HG03520 (cell line): ENCODE measurements around the gene OR7G3.

ENCODE experiments used
- ATAC-seq: cut with Tn5 transposase; IDR thresholded peaks from one replicate; pipeline ENCODE4 v1.9.1; 2021; ENCODE audit warnings: mild to moderate bottlenecking, moderate library complexity; ENCODE audit not compliant: unreplicated experiment

OR7G3 gene

DNA sequence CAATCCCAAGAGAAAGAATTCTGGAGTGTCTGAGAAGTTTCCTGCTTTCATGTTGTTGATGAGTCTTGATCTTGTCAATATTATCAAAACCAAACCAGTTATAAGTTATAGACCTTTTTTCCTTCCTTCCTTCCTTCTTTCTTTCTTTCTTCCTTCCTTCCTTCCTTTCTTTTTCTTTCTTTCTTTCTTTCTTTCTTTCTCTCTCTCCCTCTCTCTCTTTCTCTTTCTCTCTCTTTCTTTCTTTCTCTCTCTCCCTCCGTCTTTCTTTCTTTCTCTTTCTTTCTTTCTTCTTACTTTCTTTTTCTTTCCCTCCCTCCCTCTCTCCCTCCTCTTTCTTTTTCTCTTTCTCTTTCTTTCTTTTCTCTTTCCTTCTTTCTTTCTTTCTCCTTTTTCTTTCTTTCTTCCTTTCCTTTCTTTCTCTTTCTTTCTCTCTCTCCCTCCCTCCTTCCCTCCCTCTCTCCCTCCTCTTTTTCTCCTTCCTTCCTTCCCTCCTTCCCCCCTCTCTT lies at the start of gene OR7G3:
OR7G3 (minus strand) TSS at position 51 of the 506 bp plus-strand sequence; CDS start at position 51, 0 bp downstream.
- ATAC-seq: no peak

DNA sequence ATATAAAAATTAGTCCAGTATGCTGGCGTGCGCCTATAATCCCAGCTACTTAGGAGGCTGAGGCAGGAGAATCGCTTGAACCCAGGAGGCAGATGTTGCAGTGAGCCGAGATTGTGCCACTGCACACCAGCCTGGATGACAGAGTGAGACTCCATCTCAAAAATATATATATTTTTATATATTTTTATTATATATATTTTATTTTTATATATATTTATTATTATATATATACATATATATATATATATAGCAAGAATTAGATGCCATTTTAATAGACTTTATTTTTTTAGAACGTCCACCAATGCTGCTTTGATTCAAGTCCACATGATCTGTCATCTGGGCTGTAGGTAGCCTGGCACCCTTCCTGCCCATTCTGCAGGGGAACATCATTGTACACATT lies 48.6 kb upstream of the OR7G3 start:
- ATAC-seq: no peak

DNA sequence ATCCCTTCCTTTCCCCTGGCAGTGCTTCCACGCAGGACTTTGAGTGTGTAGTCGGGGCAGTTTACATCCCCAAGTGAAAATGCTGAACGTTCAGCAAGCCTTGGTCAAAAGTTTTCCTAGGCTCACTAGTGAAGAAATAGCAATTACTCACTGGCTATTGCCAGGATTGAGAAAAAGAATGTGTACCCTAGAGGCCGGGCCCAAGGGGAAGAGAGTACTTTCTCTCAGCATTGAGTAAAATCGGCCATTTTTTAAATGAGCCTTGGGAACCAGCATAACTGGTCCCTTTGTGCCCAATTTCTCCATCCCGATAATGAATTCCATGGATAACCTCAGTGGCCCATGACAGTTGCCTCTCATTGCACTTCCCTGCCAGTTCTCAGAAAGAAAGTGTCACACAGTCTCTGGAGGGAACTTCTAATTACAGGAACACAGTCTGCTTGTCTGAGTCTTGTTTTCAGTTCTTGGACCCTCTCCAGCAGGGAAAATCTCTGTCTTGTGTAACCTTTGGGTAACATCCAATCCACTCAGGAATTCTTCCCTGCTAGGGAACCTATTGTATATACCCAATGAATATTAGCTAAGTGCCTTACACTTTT lies 44.7 kb upstream of the OR7G3 start:
- no peak for ATAC-seq

DNA sequence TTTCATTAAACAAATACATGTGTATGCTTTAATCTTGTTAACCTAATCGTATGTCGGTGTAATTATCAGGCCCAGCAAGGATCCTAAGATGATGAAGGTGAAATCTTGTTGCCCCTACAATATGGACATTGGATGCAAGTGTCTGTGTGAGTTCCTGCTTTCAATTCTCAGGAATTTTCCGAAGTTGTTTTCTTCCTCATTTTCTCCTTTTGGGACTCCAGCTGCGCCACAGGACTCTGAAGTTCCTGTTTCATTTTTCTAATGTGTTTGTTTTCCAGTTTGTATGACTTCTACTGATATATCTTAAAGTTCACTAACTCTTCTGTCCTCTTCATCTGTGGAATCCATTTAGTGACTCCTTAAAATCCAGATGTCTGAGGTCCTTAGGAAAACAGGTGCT lies 40.1 kb upstream of the OR7G3 start:
- ATAC-seq: no peak

DNA sequence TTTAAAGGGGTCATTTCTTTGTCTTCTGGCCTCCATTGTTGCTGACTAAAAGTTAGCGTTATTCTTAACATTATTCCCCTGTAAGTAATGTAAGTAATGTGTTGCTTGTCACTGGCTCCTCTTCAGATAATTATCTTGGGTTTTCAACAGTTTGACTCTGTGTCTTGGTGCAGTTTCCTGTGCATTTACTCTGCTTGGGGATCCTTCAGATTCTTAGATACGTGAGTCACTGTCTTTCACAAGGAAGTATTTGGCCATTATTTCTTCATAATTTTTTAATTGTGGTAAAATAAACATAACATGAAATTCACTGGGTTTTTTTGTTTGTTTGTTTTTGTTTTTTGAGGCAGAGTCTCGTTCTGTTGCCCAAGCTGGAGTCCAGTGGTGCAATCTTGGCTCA lies 38.5 kb upstream of the OR7G3 start:
- no peak for ATAC-seq

DNA sequence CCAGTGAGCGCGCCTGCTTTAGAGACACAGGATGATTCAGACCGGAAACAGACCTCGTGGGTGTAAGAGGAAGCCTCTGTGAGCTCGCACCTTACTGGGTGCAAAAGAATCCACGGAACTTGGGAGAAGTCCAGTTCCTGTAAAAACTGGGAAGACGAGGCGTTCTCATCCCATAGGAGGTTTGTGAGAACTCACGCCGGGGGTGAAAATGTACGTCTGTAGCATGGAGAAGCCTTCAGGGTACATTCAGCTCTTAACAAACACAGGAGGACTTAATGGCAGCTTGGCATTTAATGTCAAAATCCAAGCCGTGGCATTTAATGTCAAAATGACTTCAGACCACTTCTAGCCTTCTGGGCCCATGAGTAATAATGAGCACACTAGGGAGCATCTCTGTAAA lies 34.7 kb upstream of the OR7G3 start:
- no peak for ATAC-seq

DNA sequence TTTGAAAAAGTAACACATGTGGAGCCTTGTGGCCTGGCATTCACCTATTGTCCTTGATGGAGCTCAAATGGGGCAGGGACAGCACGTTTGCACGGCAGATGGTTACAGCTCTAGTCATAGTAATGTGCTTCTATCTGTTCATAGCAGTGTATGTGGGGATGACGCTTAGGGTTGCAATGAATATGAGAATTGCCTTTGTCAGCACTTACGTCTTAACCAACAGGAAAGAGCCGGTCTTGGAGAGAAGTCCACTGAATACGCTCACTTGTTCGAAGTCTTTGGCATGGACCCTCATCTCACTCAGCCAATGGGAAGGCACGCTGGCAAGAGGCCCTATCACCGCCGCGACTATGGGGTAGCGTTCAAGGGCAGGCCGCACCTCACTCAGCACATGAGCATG lies 33.1 kb upstream of the OR7G3 start:
- no peak for ATAC-seq

DNA sequence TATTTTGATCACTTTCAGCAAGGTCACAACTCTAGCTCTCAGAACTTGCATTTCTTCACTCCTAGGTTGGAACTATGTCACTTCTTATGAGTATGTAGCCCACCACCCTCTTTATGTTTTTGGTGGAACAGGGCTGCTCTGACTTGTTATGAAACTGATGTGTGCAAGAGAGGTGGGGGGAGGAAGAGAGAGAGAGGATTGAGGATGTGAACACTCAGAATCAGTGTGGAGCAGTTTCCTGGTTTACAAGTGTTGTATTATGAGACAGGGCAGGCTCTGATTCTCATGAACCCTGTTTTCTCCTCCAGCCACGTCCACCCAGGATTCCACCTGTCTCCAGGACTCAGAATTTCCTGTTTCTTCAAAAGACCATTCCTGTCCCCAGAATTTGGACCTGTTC lies 29.6 kb upstream of the OR7G3 start:
- no peak for ATAC-seq

DNA sequence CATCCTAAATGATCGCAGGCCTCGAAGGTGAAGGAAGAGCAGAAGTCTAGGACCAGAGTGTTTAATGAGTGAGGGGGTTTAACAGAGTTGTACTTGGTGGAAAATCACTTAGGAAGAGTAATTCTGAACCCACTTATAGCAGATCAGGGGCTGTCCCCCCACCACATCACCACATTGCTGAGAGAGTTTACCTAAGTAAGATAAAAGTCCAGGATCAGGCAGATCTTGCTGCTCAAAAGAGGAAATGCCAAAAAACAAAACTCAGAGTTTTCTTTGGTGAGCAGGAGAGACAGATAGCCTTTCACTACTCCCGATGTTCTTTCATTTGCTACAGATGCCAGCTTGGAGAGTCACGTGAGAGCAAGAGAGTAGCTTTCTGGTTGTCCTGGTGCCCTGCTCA lies 28.8 kb upstream of the OR7G3 start:
- ATAC-seq: no peak

DNA sequence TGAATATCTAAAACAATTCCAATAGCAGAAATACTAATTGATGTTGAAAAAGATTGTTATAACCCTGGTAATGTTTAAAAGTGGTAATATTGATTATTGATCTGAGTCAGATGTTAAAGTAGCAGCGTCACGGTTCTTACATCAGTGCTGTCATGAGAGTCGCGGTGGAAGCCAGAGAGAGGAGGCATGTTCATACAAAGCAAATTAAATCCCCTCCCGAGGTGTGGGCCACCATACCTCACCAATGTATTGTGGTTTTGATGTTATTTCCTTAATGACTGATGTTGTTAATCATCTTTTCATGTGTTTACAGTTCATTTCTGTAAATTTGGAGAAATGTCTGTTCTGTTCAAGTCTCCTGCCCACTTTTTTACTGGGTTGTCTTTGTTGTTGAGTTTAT lies 24.6 kb upstream of the OR7G3 start:
- no peak for ATAC-seq

DNA sequence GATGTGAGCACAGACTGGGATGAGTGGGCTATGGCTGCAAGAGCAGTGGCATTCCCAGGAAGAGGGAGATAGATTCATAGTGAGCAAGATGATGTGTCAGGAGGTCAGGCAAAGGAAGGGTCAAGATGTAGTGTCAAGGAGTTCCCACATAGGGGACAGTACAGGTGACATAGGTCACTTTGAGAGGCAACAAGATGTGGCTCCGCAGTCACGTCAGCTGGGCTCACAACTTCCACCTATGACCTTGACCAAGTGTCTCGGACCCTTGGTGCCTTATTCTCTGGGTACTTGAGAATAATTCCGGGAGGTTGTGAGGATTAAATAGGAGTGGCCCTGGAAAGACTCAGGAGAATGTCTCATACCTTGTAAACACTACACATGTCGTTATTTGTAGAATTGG lies 23.9 kb upstream of the OR7G3 start:
- ATAC-seq: no peak

DNA sequence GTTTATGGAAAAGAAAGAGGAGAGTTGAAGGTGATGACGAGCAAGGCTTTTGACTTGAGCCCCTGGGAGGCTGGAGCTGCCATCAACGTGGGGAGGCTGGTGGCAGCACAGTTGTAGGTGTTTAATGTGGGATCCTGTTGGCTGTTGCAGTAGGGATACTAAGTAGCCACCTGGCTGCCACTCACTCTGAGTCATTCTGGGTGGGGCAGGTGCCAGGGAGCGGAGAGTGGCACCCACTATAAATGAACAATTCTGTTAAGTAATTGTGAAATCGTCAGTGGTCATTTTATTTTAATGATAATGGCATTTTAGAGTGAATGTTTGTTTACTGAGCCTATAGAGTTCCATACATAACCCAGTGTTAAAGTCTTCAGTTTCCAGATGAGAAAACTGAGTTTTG lies 23.2 kb upstream of the OR7G3 start:
- ATAC-seq: no peak

DNA sequence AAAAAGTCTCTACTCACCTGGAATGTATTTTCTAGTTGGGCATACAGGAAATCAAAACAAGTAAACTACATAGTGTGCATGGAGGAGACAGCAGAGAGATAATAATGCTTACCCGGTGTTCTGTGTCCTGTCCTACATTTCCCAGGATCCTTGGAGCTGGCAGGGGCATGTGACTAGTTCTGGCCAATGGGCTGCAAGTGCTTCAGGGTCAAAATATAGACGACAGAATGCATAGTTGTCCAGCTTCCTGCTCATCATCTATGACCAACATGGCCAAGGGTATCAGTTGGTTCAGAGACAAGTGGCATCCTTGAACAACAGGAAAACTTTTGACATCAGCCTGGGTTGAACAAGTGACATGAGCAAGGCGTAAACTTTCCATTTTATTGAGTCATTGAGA lies 21.9 kb upstream of the OR7G3 start:
- no peak for ATAC-seq

DNA sequence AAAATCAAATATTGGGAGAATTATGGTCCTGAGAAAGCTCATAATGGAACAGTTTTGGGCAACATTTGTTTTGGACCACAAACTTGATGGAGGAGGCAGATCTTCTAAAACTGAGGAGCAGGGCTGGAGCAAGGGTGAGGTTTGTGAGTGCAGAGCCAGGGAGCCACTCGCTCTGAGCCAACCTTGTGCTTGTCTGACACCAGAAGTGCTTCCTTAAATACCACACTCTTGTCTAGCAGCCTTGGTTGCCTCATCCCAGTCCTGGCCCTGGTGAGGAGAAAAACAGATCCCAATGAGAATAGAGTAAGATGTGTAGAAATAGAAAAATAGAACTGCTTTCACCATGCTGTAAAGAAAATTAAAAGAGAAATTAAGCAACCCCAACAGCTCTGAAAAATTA lies 20.1 kb upstream of the OR7G3 start:
- ATAC-seq: no peak

DNA sequence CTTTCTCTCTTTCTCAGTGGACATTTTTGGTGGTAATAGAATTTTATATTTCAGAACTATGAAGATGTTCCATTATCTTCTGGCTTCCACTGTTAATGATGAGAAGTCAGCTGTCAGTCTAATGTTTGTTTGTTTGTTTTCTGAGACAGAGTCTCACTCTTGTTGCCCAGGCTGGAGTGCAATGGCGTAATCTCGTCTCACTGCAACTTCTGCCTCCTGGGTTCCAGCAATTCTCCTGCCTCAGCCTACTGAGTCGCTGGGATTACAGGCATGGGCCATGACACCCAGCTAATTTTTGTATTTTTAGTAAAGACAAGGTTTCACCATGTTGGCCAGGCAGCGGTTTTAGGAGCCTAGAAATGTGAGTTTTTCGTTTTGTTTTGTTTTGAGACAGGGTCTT lies 18.2 kb upstream of the OR7G3 start:
- ATAC-seq: no peak

DNA sequence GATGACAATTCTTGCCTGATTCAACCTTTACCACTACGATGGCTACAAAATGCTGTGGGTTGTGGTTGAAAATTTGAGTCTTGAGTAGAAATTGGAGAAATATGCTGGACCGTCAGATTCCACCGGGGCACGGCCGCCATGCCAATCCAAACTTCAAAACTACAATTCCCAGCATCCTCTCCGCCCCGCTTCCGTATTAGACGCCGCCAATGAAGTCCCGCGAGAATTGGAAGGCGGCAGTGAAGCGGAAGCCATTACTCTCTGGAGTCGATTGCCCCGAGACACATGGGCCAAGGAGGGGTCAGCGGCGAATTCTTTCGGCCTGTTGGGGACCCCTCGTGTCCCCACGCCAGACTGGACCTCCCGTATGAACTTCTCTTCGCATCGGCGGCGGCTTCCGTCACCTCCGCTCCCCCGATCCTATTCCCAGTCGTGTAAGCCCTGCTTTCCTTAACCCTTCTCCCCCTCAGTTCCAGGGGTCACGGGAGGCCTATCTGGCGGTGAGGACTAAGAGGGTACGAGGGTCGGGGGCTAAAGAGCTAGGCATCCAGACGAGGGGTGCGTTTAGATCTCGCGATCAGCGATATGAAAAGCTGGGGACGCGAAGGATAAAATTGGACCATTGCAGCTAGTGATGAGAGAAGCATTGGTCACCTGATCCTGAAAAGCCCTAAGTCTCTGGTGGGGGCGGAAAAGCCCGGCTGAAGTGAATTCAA lies 13.6 kb upstream of the OR7G3 start, which contains the start of gene ZNF317:
ZNF317 (plus strand) TSS at position 239 of the 716 bp plus-strand sequence. CDS start 15,620 bp downstream, outside the sequence.
- peak; percentile 89 for ATAC-seq

DNA sequence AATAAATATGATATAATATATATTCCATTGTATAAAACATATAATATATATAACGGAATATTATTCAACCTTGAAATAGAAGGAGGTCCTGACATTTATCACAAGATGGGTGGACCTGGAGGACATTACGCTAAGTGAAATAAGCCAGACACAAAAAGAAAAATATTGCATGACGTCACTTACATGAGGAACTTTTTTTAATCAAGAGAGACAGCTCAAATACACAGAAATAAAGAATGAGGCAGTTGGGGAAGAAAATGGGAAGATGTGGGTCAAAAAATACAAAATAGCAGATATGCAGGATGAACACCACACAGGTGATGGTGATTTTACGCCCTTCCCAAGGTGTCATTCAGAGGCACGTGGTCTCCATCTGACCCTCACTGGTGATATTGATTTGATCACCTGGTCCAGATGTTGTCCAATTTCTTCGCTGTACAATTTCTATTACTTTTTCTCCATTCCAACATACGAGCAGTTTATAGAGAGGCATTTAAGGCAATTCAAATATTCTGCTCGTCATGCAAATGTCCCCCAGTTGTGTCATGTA lies 12.9 kb upstream of the OR7G3 start:
- ATAC-seq: no peak

DNA sequence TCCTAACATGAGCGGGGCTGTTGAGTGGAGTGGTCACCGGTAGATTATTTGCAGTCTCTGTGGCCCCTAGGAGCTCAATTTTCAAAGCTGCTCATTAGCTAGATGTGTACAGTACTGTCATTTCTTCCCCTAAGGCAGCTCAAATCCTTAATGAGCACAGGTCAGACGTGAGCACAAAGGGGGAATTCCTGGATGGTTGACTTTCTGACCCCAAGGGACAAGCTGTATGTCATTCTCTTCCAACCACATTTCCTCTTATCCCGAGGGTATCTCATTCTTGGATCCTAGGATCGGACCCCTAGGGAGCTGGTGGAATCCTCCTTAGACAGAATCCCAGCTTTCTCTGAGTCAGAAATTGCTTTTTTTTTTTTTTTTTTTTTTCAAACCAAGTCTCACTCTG lies 5.7 kb upstream of the OR7G3 start:
- no peak for ATAC-seq

DNA sequence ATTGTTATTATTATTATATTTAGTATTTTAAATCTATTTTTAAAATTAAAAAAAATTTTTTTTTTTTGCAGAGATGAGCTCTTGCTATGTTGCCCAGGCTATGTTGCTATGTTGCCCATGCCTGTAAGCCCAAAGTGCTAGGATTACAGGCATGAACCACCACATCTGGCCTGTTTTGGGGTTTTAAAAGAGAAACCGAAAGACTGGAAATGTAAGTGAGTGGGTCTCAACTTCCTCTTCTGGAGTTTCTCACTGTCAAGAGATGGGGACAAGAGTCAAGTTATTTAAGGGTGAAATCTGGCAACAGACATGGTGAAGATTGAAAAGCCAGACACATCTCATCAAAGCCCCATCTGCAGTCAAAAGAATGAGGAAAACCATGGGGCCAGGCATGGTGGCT lies 4.2 kb upstream of the OR7G3 start:
- no peak for ATAC-seq

DNA sequence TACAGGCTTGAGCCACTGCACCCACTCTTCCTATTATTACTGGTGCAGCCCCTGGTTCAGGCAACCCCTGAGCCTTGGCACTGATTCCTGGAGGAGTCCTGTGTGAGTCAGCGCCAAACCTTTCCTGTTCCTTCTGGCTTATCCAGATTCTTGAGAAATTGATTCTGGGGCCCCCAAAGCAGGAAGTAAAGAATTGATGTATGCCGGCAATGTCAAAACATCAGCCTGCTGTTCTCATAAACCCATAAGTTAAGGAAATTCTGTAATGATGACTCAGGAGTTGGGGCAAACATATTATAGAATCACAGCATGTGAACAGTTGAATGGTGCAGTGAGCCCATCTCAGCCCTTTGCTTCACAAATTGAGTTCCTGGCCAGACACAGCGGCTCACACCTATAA lies 1.4 kb upstream of the OR7G3 start:
- no peak for ATAC-seq

DNA sequence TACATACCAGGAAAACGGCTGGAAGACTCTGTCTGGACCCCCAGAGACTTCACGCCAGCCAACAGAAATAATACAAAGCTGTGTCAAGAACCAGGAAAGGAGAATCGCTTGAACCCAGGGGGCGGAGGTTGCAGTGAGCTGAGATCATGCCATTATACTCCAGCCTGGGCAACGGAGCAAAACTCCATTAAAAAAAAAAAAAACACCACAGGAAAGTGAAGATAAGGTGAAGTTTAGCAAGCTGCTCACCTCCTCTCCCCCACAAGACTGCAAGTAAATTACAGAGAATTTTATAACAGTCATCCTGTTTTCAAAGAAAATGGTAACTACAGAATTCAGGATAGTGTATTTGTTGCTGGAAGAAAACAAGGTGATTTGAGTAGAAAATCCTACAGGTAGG lies 10.2 kb downstream of the OR7G3 start:
- ATAC-seq: no peak

DNA sequence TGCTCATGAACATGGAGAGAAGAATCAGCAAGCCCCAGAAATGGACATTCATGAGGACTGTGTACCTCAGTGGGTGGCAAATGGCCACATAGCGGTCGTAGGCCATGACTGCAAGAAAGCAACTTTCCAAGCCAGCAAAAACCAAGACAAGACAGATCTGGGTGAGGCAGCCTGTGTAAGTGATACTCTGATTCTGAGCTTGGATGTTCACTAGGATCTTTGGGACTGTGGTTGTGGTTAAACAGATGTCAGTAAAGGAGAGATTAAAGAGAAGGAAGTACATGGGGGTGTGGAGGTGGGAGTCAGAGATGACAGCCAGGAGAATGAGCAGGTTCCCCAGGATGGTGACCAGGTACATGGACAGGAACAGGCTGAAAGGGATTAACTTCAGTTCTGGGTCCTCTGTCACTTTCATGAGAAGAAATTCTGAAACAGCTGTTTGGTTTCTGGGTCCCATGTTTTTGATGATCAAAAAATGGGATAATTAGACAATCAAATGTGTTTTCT lies 11.4 kb downstream of the OR7G3 start, which contains the start of gene OR7G1:
OR7G1 (minus strand) TSS at position 457 of the 507 bp plus-strand sequence; CDS start at position 457, 0 bp downstream.
- ATAC-seq: no peak
